Activated naive CD8-positive, alpha-beta T cell treated with anti-CD3 and anti-CD28 coated beads, Interleukin-2, amount 50 U/mL, for 24 hours (primary cell): ENCODE data around the gene SAP25.
A peak's percentile ranks its signal among the peaks of the same experiment; 100 is the strongest.

Experiments used
- ATAC-seq: fragments of 150-1000 bp; cut with Tn5 transposase; one replicate; pipeline ENCODE4 v1.10.0; 2021
- DNase-seq: peaks from one replicate; pipeline ENCODE4 v3.0.0; 2021
- H3K27ac Mint-ChIP-seq: one replicate; pipeline ENCODE4 v1.8.0; 2021; ENCODE audit warnings: mild to moderate bottlenecking, mixed read lengths
- H3K27me3 Mint-ChIP-seq: one replicate; pipeline ENCODE4 v1.8.0; 2021; ENCODE audit warnings: mixed read lengths
- H3K36me3 Mint-ChIP-seq: one replicate; pipeline ENCODE4 v1.8.0; 2021; ENCODE audit warnings: low read depth, mixed read lengths
- H3K4me1 Mint-ChIP-seq: one replicate; pipeline ENCODE4 v1.8.0; 2021; ENCODE audit warnings: mixed read lengths
- H3K4me3 Mint-ChIP-seq: one replicate; pipeline ENCODE4 v1.8.0; 2021; ENCODE audit warnings: mild to moderate bottlenecking, moderate library complexity, mixed read lengths
- H3K9me3 Mint-ChIP-seq: one replicate; pipeline ENCODE4 v1.8.0; 2021; ENCODE audit warnings: mixed read lengths

Gene SAP25

DNA sequence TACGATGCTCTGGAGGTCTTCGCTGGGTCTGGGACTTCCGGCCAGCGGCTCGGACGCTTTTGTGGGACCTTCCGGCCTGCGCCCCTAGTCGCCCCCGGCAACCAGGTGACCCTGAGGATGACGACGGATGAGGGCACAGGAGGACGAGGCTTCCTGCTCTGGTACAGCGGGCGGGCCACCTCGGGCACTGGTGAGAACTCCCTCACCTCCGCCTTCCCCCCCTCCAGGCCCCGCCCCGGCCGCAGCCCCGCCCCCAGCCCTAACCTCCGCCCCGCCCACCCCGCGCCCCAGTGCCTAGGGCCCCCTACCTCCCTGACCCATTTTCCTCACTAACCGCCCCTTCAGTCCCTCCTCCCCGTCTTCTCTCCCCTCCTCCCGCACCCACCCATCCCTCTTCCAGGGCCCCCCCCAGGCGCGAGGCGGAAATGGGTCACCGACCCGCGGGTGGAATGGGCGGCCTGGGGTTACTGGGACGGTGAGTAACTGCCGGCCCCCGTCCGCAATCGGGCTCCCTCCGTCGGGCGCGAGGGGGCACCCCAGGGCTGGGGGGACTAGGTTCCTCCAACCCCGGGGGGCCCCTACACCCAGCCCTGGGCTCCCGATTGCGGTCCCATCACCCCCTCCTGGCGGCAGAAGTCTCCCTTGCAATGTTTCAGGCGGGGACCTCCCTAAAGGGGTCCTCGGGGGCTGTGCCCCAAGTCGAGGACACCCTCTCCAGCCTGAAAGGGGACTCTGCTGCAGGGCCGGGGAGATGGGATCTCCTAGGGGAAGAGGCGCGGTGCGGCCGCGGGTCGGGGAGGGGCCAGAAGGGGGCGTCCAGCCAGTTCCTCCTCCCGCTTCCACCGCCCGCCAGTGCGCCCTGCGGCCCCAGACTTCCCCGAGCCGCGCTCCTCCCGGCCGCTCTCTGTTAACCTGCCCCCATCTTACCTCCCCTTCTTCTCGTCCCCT lies 30.6 kb upstream of the SAP25 start:
- H3K36me3 Mint-ChIP-seq, result no peaks in the 10 kb centered on the region
- peaks cover 5% of the 10 kb centered on the region for H3K27me3 Mint-ChIP-seq
- peak; percentile 86 for ATAC-seq
- DNase-seq, result peak; percentile 86
- peaks cover 20% of the 10 kb centered on the region for H3K4me1 Mint-ChIP-seq
- H3K27ac Mint-ChIP-seq, result peak overlapping the region; percentile 67
- no peaks in the 10 kb centered on the region for H3K9me3 Mint-ChIP-seq
- H3K4me3 Mint-ChIP-seq, result peak overlapping the region; percentile 76

DNA sequence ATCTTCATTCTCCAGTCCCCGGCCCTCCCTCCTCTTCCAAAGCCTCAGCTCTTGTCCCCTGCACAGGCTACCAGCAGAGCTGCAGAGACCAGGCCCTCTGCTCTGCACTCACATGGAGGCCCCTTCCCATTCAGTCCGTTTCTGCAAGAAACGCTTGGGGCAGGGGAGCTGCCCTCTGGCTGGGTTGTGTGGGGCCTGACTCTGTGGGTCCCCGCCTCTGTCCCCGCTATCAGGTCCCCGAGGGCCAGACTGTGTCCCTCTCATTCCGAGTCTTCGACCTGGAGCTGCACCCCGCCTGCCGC lies 30.0 kb upstream of the SAP25 start:
- Mint-ChIP-seq H3K27me3 (peaks cover 5% of the 10 kb centered on the region), H3K36me3 (no peaks in the 10 kb centered on the region), H3K9me3 (no peaks in the 10 kb centered on the region), H3K27ac (peak overlapping the region; percentile 67), H3K4me1 (peaks cover 20% of the 10 kb centered on the region), H3K4me3 (peak overlapping the region; percentile 76)
- no peak for DNase-seq
- no peak for ATAC-seq

DNA sequence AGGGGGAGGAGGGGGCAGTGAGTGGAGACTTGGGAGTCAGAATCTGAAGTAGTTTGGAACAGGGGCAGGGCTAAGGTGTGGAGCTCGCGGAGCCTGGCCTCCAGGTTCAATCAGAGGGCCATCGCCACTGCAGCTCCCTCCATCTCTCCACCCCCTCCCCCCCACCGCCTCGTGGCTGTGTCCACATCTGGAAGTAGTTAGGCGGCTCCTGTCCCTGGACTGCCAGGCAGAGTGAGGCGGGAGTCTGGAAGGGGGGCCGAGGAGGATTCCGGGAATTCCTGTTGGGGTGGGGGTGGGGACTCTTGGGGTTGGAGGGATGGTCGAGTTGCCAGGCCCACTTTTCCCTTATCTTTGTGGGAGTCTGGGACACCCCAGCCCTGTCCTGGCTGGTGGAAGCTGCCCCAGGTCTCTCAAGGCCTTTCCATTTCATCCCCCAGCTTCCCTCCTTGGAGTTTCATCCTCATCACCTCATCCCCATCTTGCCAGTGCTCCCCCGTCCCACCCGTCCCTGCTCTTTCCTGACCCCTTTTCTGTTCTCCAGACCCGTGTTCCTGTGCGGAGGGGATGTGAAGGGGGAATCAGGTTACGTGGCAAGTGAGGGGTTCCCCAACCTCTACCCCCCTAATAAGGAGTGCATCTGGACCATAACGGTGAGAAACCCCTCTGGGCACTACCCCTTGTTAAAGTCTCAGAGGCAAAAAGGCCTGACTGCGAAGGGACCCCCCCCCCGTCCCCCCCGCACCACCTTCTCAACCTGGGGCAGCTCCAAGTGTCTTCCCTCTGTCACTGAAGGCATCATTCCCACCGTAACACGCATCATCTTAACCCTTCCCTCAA lies 29.4 kb upstream of the SAP25 start:
- H3K27me3 Mint-ChIP-seq, result peaks cover 5% of the 10 kb centered on the region
- peak overlapping the region; percentile 76 for H3K4me3 Mint-ChIP-seq
- H3K36me3 Mint-ChIP-seq, result no peaks in the 10 kb centered on the region
- H3K27ac Mint-ChIP-seq, result no peak overlapping the region
- DNase-seq, result no peak
- H3K9me3 Mint-ChIP-seq, result no peaks in the 10 kb centered on the region
- ATAC-seq, result no peak
- peaks cover 20% of the 10 kb centered on the region for H3K4me1 Mint-ChIP-seq

DNA sequence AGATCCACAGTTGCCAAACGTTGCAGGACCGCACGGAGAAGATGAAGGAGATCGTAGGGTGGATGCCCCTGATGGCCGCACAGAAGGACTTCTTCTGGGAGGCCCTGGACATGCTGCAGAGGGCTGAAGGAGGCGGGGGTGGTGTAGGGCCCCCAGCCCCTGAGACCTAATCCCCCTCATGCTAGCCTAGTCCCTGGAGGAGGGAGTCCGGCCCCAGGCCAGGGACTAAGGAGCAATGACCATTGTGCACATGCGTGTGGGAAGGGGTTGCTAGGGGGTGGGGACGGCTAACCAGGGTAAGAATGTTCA lies 27.0 kb upstream of the SAP25 start:
- ATAC-seq (no peak), DNase-seq (no peak)

DNA sequence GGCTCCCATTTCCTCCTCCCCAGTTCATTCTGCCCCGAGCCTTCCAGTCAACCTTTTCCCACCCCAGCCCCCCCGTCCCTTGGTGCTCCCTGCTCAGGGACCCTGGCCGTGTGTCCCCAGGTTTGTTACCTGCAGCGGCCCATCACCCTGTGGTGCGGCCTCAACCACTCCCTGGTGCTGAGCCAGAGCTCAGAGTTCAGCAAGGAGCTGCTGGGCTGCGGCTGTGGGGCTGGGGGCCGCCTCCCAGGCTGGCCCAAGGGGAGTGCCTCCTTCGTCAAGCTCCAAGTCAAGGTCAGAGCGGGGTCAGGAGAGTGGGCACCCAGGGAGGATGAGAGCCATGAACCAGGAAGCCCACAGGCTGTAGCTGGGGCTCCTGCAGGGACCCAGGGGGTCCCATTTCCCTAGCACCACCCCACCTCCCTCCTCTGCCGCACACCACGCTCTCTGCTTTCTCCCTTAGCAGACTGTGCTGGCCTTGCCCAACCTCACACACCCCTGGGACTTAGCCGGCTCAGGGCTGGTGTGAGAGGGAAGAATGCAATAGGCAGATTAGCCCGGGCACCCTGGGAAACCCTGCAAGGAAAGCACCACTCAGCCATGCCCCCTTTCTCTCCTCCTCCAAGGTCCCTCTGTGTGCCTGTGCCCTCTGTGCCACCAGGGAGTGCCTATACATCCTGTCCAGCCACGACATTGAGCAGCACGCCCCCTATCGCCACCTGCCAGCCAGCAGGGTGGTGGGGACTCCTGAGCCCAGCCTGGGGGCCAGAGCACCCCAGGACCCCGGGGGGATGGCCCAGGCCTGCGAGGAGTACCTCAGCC lies 26.4 kb upstream of the SAP25 start:
- H3K27ac Mint-ChIP-seq, result no peak overlapping the region
- H3K9me3 Mint-ChIP-seq, result no peaks in the 10 kb centered on the region
- H3K4me3 Mint-ChIP-seq, result no peak overlapping the region
- ATAC-seq, result no peak
- H3K4me1 Mint-ChIP-seq, result peaks cover 12% of the 10 kb centered on the region
- H3K36me3 Mint-ChIP-seq, result no peaks in the 10 kb centered on the region
- H3K27me3 Mint-ChIP-seq, result peaks cover 2% of the 10 kb centered on the region
- no peak for DNase-seq

More for the DNA sequence above, 27.0 kb upstream of the SAP25 start:
- Mint-ChIP-seq H3K27ac (no peak overlapping the region), H3K4me1 (peaks cover 17% of the 10 kb centered on the region), H3K4me3 (no peak overlapping the region), H3K36me3 (no peaks in the 10 kb centered on the region), H3K9me3 (no peaks in the 10 kb centered on the region), H3K27me3 (peaks cover 2% of the 10 kb centered on the region)

DNA sequence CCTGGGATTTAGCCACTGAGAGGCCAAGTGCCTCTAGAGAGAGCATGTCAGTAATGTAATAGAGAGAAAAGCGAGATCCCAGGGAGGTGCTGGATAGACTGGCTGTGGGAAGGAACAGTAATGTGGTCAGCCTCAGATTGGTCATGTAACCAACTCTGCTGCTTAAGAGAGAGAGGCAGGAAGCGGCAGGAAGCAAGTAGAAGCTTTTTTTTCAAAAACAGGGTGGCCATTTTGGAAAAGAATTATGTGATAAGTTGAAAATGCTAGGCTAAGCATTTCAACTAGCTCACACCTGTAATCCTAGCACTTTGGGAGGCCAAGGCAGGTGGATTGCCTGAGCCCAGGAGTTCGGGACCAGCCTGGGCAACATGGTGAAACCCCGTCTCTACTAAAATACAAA lies 24.7 kb upstream of the SAP25 start:
- Mint-ChIP-seq H3K36me3 (no peaks in the 10 kb centered on the region), H3K9me3 (no peaks in the 10 kb centered on the region), H3K27me3 (no peaks in the 10 kb centered on the region), H3K4me1 (peaks cover 6% of the 10 kb centered on the region), H3K4me3 (no peak overlapping the region), H3K27ac (no peak overlapping the region)
- ATAC-seq (no peak), DNase-seq (no peak)

DNA sequence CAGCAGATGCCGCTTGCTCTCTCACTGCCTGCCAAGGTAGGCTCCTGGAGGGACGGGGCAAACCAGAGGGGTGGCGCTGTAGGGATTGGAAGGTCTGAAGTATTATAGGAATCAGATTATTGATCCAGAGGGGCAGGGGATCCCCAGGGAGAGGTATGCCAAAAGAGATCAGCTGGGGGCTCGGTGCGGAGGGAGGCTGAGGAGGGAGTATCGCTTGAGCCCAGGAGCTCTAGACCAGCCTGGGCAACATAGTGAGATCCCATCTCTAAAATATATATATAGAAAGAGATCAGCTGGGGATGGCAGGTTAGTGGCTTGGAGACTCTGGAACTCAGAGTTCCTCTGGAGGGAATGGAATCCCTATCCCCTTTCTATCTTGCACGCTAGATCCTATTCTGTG lies 21.5 kb upstream of the SAP25 start:
- Mint-ChIP-seq H3K4me1 (peaks cover 2% of the 10 kb centered on the region), H3K27ac (no peak overlapping the region), H3K9me3 (no peaks in the 10 kb centered on the region), H3K4me3 (no peak overlapping the region), H3K36me3 (no peaks in the 10 kb centered on the region), H3K27me3 (no peaks in the 10 kb centered on the region)
- ATAC-seq (no peak), DNase-seq (no peak)

DNA sequence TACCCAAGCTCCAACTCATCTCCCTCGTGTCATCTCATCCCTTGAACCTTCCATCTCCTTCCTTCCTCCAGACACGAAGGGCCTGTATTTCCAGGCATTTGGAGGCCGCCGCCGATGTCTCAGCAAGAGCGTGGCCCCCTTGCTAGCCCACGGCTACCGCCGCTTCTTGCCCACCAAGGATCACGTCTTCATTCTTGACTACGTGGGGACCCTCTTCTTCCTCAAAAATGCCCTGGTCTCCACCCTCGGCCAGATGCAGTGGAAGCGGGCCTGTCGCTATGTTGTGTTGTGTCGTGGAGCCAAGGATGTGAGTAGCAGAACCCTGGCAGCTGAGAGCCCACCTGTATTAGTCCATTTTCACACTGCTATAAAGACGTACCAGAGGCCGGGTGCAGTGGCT lies 17.9 kb upstream of the SAP25 start:
- DNase-seq (no peak), ATAC-seq (no peak)
- Mint-ChIP-seq H3K4me1 (peaks cover under 1% of the 10 kb centered on the region), H3K9me3 (no peaks in the 10 kb centered on the region), H3K36me3 (no peaks in the 10 kb centered on the region), H3K27ac (no peak overlapping the region), H3K4me3 (no peak overlapping the region), H3K27me3 (no peaks in the 10 kb centered on the region)

DNA sequence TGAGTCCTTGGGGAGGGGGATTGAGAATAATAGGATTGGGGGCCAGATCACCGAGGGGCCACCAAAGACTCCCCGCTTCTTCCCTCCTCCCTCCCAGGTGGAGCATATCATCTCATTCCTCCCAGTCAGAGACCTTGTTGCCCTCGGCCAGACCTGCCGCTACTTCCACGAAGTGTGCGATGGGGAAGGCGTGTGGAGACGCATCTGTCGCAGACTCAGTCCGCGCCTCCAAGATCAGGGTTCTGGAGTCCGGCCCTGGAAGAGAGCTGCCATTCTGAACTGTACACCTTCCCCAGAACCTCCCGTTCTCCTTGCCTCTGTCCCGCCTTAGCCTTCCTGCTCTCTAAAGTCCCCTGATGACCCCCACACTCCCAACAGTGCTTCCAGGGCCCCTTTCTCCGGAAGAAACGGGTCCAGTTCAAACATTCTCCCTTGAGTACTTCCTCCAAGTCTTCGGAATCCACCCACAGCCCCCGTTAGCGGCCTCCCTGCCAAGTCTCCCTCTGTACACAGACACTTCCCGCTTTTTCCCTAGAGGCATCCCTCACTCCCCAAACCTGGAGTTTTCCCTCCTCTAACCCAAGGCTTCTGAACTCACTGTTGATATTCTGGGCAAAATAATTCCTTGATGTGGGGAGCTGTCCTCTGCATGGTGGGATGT lies 16.5 kb upstream of the SAP25 start:
- Mint-ChIP-seq H3K9me3 (no peaks in the 10 kb centered on the region), H3K27ac (no peak overlapping the region), H3K4me1 (peaks cover 9% of the 10 kb centered on the region), H3K4me3 (no peak overlapping the region), H3K36me3 (peaks cover 3% of the 10 kb centered on the region), H3K27me3 (peaks cover 3% of the 10 kb centered on the region)
- DNase-seq (no peak), ATAC-seq (no peak)

DNA sequence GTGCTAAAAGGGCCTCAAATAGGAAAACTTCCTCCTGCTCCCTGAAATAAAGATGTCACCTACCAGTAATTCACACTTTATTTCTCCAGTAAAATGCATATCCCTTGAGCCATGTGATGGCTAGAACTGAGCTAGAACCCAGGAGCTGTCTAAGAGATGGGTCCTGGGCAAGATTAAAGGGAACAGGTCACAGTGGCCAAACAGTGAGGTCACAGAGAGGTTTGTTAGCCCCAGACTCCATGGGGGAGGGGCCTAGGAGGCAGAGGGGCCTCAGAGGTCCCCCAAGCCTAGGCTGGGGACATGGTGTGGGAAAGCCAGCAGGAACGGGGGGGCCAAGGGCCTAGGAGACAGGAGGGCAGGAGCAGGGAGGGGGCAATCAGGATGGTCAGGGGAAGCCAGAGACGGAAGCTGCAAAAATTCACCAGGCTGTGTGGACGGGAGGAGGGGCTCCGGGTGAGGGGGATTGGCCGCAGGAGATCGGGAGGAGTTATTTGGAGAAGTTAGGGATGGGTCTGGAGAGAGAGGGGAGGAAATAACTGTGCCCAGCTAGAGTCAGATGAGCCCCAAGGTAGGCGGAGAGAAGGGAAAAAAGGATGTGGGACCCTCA lies 15.7 kb upstream of the SAP25 start:
- peaks cover 3% of the 10 kb centered on the region for H3K36me3 Mint-ChIP-seq
- no peak overlapping the region for H3K27ac Mint-ChIP-seq
- H3K27me3 Mint-ChIP-seq, result peaks cover 3% of the 10 kb centered on the region
- no peak overlapping the region for H3K4me3 Mint-ChIP-seq
- peaks cover 17% of the 10 kb centered on the region for H3K4me1 Mint-ChIP-seq
- ATAC-seq, result no peak
- no peaks in the 10 kb centered on the region for H3K9me3 Mint-ChIP-seq
- DNase-seq, result no peak

DNA sequence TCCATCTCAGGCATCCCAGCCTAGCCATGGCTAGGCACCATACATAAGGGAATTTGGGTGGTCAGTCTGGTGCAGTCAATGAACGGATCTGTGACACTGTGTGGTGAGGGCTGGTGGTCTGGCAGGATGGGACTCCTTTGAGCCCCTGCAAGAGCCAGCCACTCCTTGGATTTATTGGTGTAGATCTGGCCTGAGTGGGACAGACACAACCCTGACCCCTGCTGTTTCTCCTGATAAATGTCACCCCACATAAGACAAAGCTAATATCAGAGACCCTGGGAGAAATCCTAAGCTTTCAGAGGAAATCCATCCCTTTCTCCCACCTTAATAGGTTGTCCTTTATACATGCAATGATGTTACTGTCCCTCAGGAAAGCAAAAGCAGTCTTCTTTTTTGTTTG lies 14.7 kb upstream of the SAP25 start:
- DNase-seq (no peak), ATAC-seq (no peak)
- no peaks in the 10 kb centered on the region for H3K9me3 Mint-ChIP-seq
- H3K36me3 Mint-ChIP-seq, result peaks cover 3% of the 10 kb centered on the region
- no peak overlapping the region for H3K27ac Mint-ChIP-seq
- H3K27me3 Mint-ChIP-seq, result peaks cover 3% of the 10 kb centered on the region
- H3K4me3 Mint-ChIP-seq, result peak overlapping the region; percentile 0
- H3K4me1 Mint-ChIP-seq, result peaks cover 25% of the 10 kb centered on the region

DNA sequence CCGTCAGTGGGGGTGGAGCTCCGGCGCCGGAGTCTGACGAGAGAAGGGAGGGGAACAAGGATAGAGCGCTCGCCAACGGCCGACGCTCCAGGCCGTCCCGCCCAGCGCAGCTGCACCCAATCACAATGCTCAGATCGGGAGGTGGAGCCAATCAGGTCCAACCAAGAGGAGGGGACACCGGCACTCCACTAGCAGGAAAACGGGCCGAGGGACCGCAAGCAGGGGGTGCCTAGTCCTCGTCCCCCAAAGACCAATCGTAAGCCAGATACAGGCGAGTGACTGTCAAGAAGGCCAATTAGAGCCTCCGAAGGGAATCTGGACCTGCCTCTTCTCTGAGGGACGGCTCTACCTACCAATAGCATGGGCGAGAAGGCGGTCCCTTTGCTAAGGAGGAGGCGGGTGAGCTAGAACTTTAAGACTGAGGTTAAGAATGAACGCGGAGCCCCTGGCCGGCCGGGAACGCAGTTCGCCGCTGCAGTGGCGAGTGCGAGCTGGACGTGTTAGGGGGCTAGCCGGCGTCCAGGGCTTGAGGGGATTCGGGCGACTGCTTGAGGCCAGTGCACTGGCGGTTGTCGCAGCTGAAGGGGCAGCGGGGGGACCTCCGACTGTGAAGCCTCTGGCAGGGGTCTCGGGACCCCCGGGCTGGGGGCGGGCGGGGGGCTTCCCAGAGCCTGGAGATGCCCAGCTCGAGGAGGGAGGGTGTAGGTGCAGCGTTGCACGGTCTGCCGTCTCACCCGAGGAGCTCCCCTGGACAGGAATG lies 12.7 kb upstream of the SAP25 start, which contains the start of gene FBXO24:
TSS of gene FBXO24 (plus strand) at position 63 of the 760 bp plus-strand sequence. CDS start at position 361, 298 bp downstream.
- Mint-ChIP-seq H3K27me3 (peaks cover 3% of the 10 kb centered on the region), H3K36me3 (peaks cover 3% of the 10 kb centered on the region), H3K4me3 (peak within 1 kb of the TSS; percentile 98), H3K27ac (peak within 1 kb of the TSS; percentile 90), H3K9me3 (no peaks in the 10 kb centered on the region), H3K4me1 (peaks cover 38% of the 10 kb centered on the region)
- DNase-seq (peak; percentile 99), ATAC-seq (peak; percentile 89)
